ENCODE results near the gene MYF6. TPM values are rescaled to one million over a fixed set of nuclear protein-coding genes. Genes with fewer than 3 reads are reported as not detected.

MYF6 gene
- total and polyA plus RNA-seq, 2 of the 8 experiments (the other 6 are each of a cell fraction or from before 2014, with no cell fraction given): 0.39 TPM; not detected in 1

DNA sequence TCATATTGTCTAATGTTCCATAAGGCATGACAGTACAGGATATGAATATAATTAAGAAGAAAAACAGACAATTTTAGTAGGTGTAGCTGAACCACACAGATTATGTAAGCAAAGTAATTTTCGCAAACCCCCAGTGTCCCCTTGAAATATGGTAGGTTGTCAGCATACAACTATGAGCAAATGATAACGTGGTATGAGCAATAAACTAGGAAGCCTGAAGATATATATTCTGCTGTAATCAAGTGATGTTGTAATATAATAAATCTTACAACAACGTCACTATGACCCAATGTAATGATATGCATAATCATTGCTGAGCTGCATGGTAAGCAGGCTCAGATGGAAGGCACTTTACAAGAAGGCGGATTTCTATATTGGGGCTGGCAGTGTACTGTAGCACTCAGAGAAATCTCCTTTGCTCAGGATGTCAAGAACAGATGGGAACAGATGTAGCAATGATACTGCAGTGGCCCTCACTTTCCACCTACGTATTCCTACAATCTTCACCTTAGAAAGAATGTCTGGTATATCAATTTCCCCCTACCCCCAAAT, 47.8 kb upstream of the MYF6 start:
- Histone ChIP-seq H2BK120ac (replicated peaks; ENCODE audit: low read depth, low read length) (no peak overlapping the region), H2AK5ac (ENCODE audit: low read depth, low read length) (no peak overlapping the region), H3K56ac (replicated peaks; ENCODE audit: insufficient read length, low read depth, low read length) (no peak overlapping the region), H3K9me3 (ENCODE audit: insufficient read depth in 2 of 2, low read depth in 1 of 2, low read length in 1 of 2) (no peaks in the 10 kb centered on the region), H2BK12ac (ENCODE audit: low read depth, low read length) (no peak overlapping the region), H3K4me3 (ENCODE audit: extremely low read depth in 1 of 4, insufficient read depth in 2 of 4, low read depth in 3 of 4, low read length in 4 of 4) (no peak overlapping the region), H3K27ac (ENCODE audit: low read depth, low read length) (no peak overlapping the region), H3K27me3 (replicated peaks in 1 of 4; ENCODE audit: control insufficient read depth in 3 of 4, extremely low read depth in 1 of 4, insufficient read depth in 3 of 4, low read length in 3 of 4) (no peaks in the 10 kb centered on the region), H3K36me3 (ENCODE audit: control insufficient read depth in 2 of 4, insufficient read depth in 4 of 4, low read length in 3 of 4) (no peaks in the 10 kb centered on the region), H3K79me2 (ENCODE audit: control insufficient read depth in 1 of 2, insufficient read depth in 2 of 2, low read length in 2 of 2) (no peaks in the 10 kb centered on the region), H2BK20ac (ENCODE audit: low read length) (no peak overlapping the region), H3K4me2 (ENCODE audit: insufficient read depth in 1 of 2, low read depth in 2 of 2, low read length in 2 of 2) (no peak overlapping the region), H3K4ac (replicated peaks; ENCODE audit: insufficient read length, low read depth, low read length) (no peak overlapping the region), H3K4me1 (replicated peaks in 1 of 4; ENCODE audit: control insufficient read depth in 3 of 4, insufficient read depth in 4 of 4, low read length in 3 of 4) (no peaks in the 10 kb centered on the region), H4K8ac (ENCODE audit: extremely low read depth, insufficient read depth, low read length) (no peak overlapping the region), H4K20me1 (replicated peaks in 1 of 2; ENCODE audit: control insufficient read depth in 1 of 2, insufficient read depth in 2 of 2, low read length in 2 of 2) (peaks cover 0 to 1% of the 10 kb centered on the region in 2 experiments), H3K18ac (ENCODE audit: extremely low read depth, low read length) (no peak overlapping the region), H3K14ac (ENCODE audit: insufficient read length) (no peak overlapping the region), H4K91ac (replicated peaks; ENCODE audit: insufficient read length, low read length) (no peak overlapping the region), H3K23me2 (ENCODE audit: low read depth, low read length) (no peaks in the 10 kb centered on the region), H4K5ac (ENCODE audit: insufficient read length, low read depth, low read length) (no peak overlapping the region), H2AFZ (ENCODE audit: low read length) (no peak overlapping the region), H3K23ac (ENCODE audit: insufficient read length) (no peak overlapping the region), H2BK15ac (ENCODE audit: low read length) (no peak overlapping the region), H3K9ac (replicated peaks in 1 of 4; ENCODE audit: extremely low read depth in 1 of 4, low read depth in 3 of 4, low read length in 3 of 4) (no peak overlapping the region), H2BK5ac (ENCODE audit: low read depth, low read length) (no peak overlapping the region), H3K79me1 (ENCODE audit: low read depth, low read length) (no peaks in the 10 kb centered on the region)
- POLR2A ChIA-PET (ENCODE audit: partially characterized antibody): no interaction called here
- 85% methylated on average over 5 of the region's 5 CpGs; no CpG with 5 or more reads in 1 of the 2 experiments for WGBS, 2 experiments (ENCODE audit: extremely low coverage in 1 of 2, insufficient coverage in 1 of 2, insufficient read length in 1 of 2, insufficient replicate concordance in 2 of 2, low coverage in 1 of 2, low lambda C conversion rate in 2 of 2, missing lambda C conversion rate in 1 of 2)
- CTCF ChIA-PET (ENCODE audit: partially characterized antibody): interaction anchor here (0.7 to 1.3 kb wide), 3 partner anchors 27 to 91 kb away, joined by 3 to 4 read pairs (median 4); no protein-coding TSS in a partner anchor
- DNase-seq (ENCODE audit: low read depth in 1 of 2, low spot score in 2 of 2): no peak
- FAIRE-seq: no peak
- TF ChIP-seq TCF12 (IDR thresholded peaks at IDR 0.05; ENCODE audit: low read depth, low read length): no peak
- no peak for TF ChIP-seq NANOG (IDR thresholded peaks at IDR 0.05; ENCODE audit: insufficient read depth, low read depth, low read length, poor library complexity, severe bottlenecking)
- TF ChIP-seq SP4 (IDR thresholded peaks at IDR 0.05; ENCODE audit: low read length): no peak
- no peak for TF ChIP-seq JUN (IDR thresholded peaks at IDR 0.05; ENCODE audit: low read depth, low read length)
- no peak for TF ChIP-seq SRF (IDR thresholded peaks at IDR 0.05; ENCODE audit: low read depth, low read length)
- no peak for TF ChIP-seq RNF2 (IDR thresholded peaks at IDR 0.05; ENCODE audit: borderline replicate concordance, low read depth, low read length, missing control alignments, poor library complexity, severe bottlenecking)
- TF ChIP-seq TAF1 (IDR thresholded peaks at IDR 0.05; ENCODE audit: low read depth, low read length): no peak
- no peak for TF ChIP-seq SP2 (IDR thresholded peaks at IDR 0.05; ENCODE audit: low read length)
- no peak for TF ChIP-seq MAFK (IDR thresholded peaks at IDR 0.05; ENCODE audit: low read depth, low read length)
- no peak for TF ChIP-seq BCL11A (IDR thresholded peaks at IDR 0.05; ENCODE audit: low read depth in 2 of 2, low read length in 2 of 2)

All from H1 (cell line).